HCT116 (cell line): ENCODE results near the gene GTPBP1. TPM values are rescaled to one million over a fixed set of nuclear protein-coding genes. Genes with fewer than 3 reads are reported as not detected.

Source experiments
- ATAC-seq: fragments of 200-7000 bp; cut with Tn5 transposase; 2 replicates; pipeline ENCODE4 v1.9.1; 2020; ENCODE audit warnings: mild to moderate bottlenecking, moderate library complexity
- BruUV-seq: library from RNA; stranded (reverse); fragments of 400-500 nt; replicated peaks from 2 replicates; lab custom pipeline; 2021; lab: Mats Ljungman, UMichigan
- CTCF ChIA-PET: fragments of 300-600 bp; sonication (Branson Sonifier 250); formaldehyde crosslinking; loops from one replicate; lab custom pipeline; 2021; ENCODE audit warnings: antibody characterized with exemption; lab: Charles Lee
- POLR2A ChIA-PET: fragments of 300-600, 350-600 bp; sonication (Branson Sonifier 250); formaldehyde crosslinking; loops from one replicate; lab custom pipeline; 2021; ENCODE audit warnings: antibody characterized with exemption; lab: Charles Lee
- RAD21 ChIA-PET, 2 experiments: fragments of 300-600 bp; sonication (Branson Sonifier 250); formaldehyde crosslinking; loops; one replicate each; lab custom pipeline; 2023; ENCODE audit warnings: low total read pairs in 2 of 2; ENCODE audit not compliant: uncharacterized antibody in 2 of 2, unreplicated experiment in 2 of 2, low non-redundant PET in 1 of 2; lab: Charles Lee
- DNase-seq: peaks from one replicate; pipeline ENCODE4 v3.0.0-alpha.2; 2010; ENCODE audit warnings: low read depth, low spot score
- H2AFZ ChIP-seq: fragments of 200-600 bp; shearing (Covaris generic), sonication (generic); 2 replicates; pipeline ENCODE4 v1.6.1; 2017; ENCODE audit warnings: low read depth, mixed run types, mixed read lengths, antibody characterized with exemption, low read length; ENCODE audit not compliant: poor library complexity, severe bottlenecking
- H3K27ac ChIP-seq: 2 replicates; pipeline ENCODE4 v1.5.1; 2012; ENCODE audit warnings: low read depth, low read length
- H3K27me3 ChIP-seq: fragments of 200-600 bp; sonication (generic); 2 replicates; pipeline ENCODE4 v1.6.1; 2016; ENCODE audit warnings: mixed run types, low read length, mixed read lengths; ENCODE audit not compliant: insufficient read depth
- H3K36me3 ChIP-seq, 2 experiments: fragments of 200-500 bp in 1 of 2; fragments of 200-600 bp in 1 of 2; sonication (Bioruptor generic) in 1 of 2; sonication (generic) in 1 of 2; 2 replicates each; pipeline versions ENCODE4 v1.5.1 to v1.6.1; 2014 to 2016; ENCODE audit warnings: low read length in 2 of 2, inconsistent platforms in 1 of 2, mixed read lengths in 1 of 2, mixed run types in 1 of 2; ENCODE audit not compliant: insufficient read depth in 2 of 2, control insufficient read depth in 1 of 2
- H3K4me1 ChIP-seq, 2 experiments: fragments of 200-600 bp in 1 of 2; sonication (generic) in 1 of 2; 2 replicates each; pipeline versions ENCODE4 v1.5.1 to v1.6.1; 2012 to 2017; ENCODE audit warnings: low read length in 2 of 2, inconsistent platforms in 1 of 2, mild to moderate bottlenecking in 1 of 2, mixed read lengths in 1 of 2, mixed run types in 1 of 2, moderate library complexity in 1 of 2; ENCODE audit not compliant: insufficient read depth in 2 of 2, control insufficient read depth in 1 of 2
- H3K4me2 ChIP-seq: fragments of 200-600 bp; sonication (generic); 2 replicates; pipeline ENCODE4 v1.6.1; 2017; ENCODE audit warnings: mixed run types, low read length, mixed read lengths
- H3K4me3 ChIP-seq, 2 experiments: fragments of 200-600 bp in 1 of 2; sonication (generic) in 1 of 2; replicated peaks in 1 of 2; 2 replicates each; pipeline ENCODE4 v1.5.1; 2011 to 2016; ENCODE audit warnings: low read length in 2 of 2, control low read depth in 1 of 2, low read depth in 1 of 2, mild to moderate bottlenecking in 1 of 2, mixed read lengths in 1 of 2, mixed run types in 1 of 2
- H3K79me2 ChIP-seq: fragments of 200-600 bp; sonication (generic); 2 replicates; pipeline ENCODE4 v1.6.1; 2017; ENCODE audit warnings: mild to moderate bottlenecking, mixed run types, low read length, moderate library complexity, mixed read lengths; ENCODE audit not compliant: insufficient read depth
- H3K9ac ChIP-seq: fragments of 200-600 bp; sonication (generic); 2 replicates; pipeline ENCODE4 v1.6.1; 2016; ENCODE audit warnings: low read length, mixed read lengths
- H3K9me2 ChIP-seq: fragments of 200-600 bp; sonication (generic), shearing (Covaris generic); 2 replicates; pipeline ENCODE4 v1.6.1; 2017; ENCODE audit warnings: mixed run types, mild to moderate bottlenecking, moderate library complexity; ENCODE audit not compliant: insufficient read depth
- H3K9me3 ChIP-seq, 2 experiments: fragments of 200-500 bp in 1 of 2; fragments of 200-600 bp in 1 of 2; sonication (Bioruptor generic) in 1 of 2; sonication (generic) in 1 of 2; 2 replicates each; pipeline ENCODE4 v1.6.1; 2014 to 2017; ENCODE audit warnings: low read length in 2 of 2, mixed read lengths in 2 of 2, inconsistent platforms in 1 of 2, low read depth in 1 of 2, mild to moderate bottlenecking in 1 of 2, mixed run types in 1 of 2, moderate library complexity in 1 of 2; ENCODE audit not compliant: control insufficient read depth in 1 of 2, insufficient read depth in 1 of 2
- H4K20me1 ChIP-seq: fragments of 200-600 bp; sonication (generic), shearing (Covaris generic); 2 replicates; pipeline ENCODE4 v1.6.1; 2017; ENCODE audit warnings: mixed run types, mild to moderate bottlenecking, moderate library complexity; ENCODE audit not compliant: insufficient read depth
- CBX3 ChIP-seq: IDR thresholded peaks from 2 replicates; pipeline ENCODE4 v1.6.1; 2012; ENCODE audit warnings: low read depth
- CEBPB ChIP-seq: IDR thresholded peaks from 2 replicates; pipeline ENCODE4 v1.6.1; 2012; ENCODE audit warnings: low read depth
- EGR1 ChIP-seq: IDR thresholded peaks from 2 replicates; pipeline ENCODE4 v1.6.1; 2012; ENCODE audit warnings: low read depth
- ELF1 ChIP-seq: IDR thresholded peaks from 2 replicates; pipeline ENCODE4 v1.6.1; 2012; ENCODE audit warnings: low read depth, borderline replicate concordance
- EZH2 ChIP-seq: fragments of 200-600 bp; sonication (generic); IDR thresholded peaks from 2 replicates; pipeline ENCODE4 v1.6.1; 2017; ENCODE audit warnings: antibody characterized with exemption, mixed run types
- EZH2phosphoT487 ChIP-seq: fragments of 200-600 bp; IDR thresholded peaks from 2 replicates; pipeline ENCODE4 v1.6.1; 2018; ENCODE audit warnings: antibody characterized with exemption, borderline replicate concordance
- POLR2AphosphoS5 ChIP-seq: IDR thresholded peaks from 2 replicates; pipeline ENCODE4 v1.6.1; 2011; ENCODE audit warnings: mild to moderate bottlenecking, low read depth, low read length, moderate library complexity
- SP1 ChIP-seq: IDR thresholded peaks from 2 replicates; pipeline ENCODE4 v1.6.1; 2012; ENCODE audit warnings: low read depth
- TCF7L2 ChIP-seq: IDR thresholded peaks from 2 replicates; pipeline ENCODE4 v1.7.0; 2011; ENCODE audit warnings: borderline replicate concordance, inconsistent platforms; ENCODE audit not compliant: insufficient read depth, insufficient read length; ENCODE audit errors: extremely low read depth
- ZBTB33 ChIP-seq: IDR thresholded peaks from 2 replicates; pipeline ENCODE4 v1.6.1; 2011; ENCODE audit warnings: mild to moderate bottlenecking, low read length, moderate library complexity; ENCODE audit not compliant: insufficient replicate concordance; ENCODE audit errors: extremely low read depth
- ZFX ChIP-seq: fragments of 450-650 bp; IDR thresholded peaks from 2 replicates; pipeline ENCODE4 v1.6.1; 2017
- intact Hi-C: fragments of 100-400 bp; cut with micrococcal nuclease; formaldehyde crosslinking; loops from 2 replicates; pipeline ENCODE4 v1.10.0; 2022
- total RNA-seq: library from RNA; stranded (reverse); gene quantifications from one replicate; pipeline ENCODE4 v1.2.1, GENCODE V29; 2021; ENCODE audit not compliant: unreplicated experiment

The GTPBP1 gene
- total RNA-seq, 1 experiment from 2014 or later = 48.2 TPM

DNA sequence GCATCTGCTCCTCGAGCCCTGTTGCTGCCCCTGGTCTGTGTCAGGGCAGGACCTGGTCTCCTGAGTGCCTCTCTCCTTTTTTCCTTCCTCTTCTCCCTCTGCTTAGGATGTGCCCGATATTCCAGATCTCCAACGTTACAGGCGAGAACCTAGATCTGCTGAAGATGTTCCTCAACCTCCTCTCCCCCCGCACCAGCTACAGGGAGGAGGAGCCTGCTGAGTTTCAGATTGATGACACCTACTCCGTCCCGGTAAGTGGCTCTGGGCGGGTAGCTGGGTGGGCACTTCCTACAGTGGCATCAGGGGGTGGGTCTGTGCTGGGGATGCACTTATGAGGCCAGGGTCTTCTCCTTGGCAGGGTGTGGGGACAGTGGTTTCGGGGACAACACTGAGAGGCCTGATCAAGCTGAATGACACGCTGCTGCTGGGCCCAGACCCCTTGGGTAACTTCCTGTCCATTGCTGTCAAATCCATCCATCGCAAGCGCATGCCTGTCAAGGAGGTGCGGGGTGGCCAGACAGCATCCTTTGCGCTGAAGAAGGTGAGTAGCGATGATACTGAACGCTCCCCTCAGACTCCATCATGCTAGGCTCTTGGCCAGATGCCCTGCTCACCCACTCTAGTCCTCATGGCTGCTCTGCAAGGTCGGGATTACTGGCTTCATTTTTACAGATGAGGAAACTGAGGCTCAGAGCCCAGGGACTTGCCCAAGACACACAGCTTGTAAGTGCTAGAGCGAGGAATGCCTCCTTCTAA lies 20.3 kb downstream of the GTPBP1 start:
- ATAC-seq = no peak
- H3K4me3 ChIP-seq = no peak overlapping the region
- H3K36me3 ChIP-seq = peaks cover 61 to 65% of the 10 kb centered on the region in 2 experiments; a peak in 3 of 4 replicates
- no peak overlapping the region for H3K9ac ChIP-seq
- H3K79me2 ChIP-seq = no peaks in the 10 kb centered on the region
- no peaks in the 10 kb centered on the region for H3K9me2 ChIP-seq
- intact Hi-C loops = no loop called here
- H4K20me1 ChIP-seq = no peaks in the 10 kb centered on the region
- ChIA-PET CTCF (interaction anchor here (1.9 kb wide), 1 partner anchor 674 kb away, joined by 11 read pairs; no protein-coding TSS in a partner anchor), POLR2A (no interaction called here), RAD21 (no interaction called here)
- no peak overlapping the region for H2AFZ ChIP-seq
- H3K27me3 ChIP-seq = no peaks in the 10 kb centered on the region
- no peaks in the 10 kb centered on the region for H3K9me3 ChIP-seq
- no peaks in the 10 kb centered on the region for H3K4me1 ChIP-seq
- H3K27ac ChIP-seq = no peak overlapping the region
- no peak overlapping the region for H3K4me2 ChIP-seq
- no TSS peak for BruUV-seq
- TF ChIP-seq EGR1 = no peak
- no peak for TF ChIP-seq EZH2
- TF ChIP-seq EZH2phosphoT487 = no peak
- TF ChIP-seq ZFX = no peak
- TF ChIP-seq CEBPB = no peak
- no peak for TF ChIP-seq ZBTB33
- TF ChIP-seq ELF1 = no peak
- no peak for TF ChIP-seq TCF7L2
- TF ChIP-seq POLR2AphosphoS5 = no peak
- TF ChIP-seq CBX3 = no peak
- no peak for TF ChIP-seq SP1
- DNase-seq = no peak
